Type B pancreatic cell (in vitro differentiated cells): ENCODE results near the gene ACYP1. TPM values are rescaled to one million over a fixed set of nuclear protein-coding genes. Genes with fewer than 3 reads are reported as not detected.

Experiments used
- DNase-seq: peaks from one replicate; pipeline ENCODE4 v3.0.0; 2021; ENCODE audit warnings: mixed read lengths; ENCODE audit not compliant: unreplicated experiment; ENCODE audit errors: extremely low spot score
- H3K27ac Mint-ChIP-seq: 2 replicates; pipeline ENCODE4 v1.8.0; 2021; ENCODE audit warnings: mild to moderate bottlenecking, mixed read lengths
- H3K27me3 Mint-ChIP-seq: 2 replicates; pipeline ENCODE4 v1.8.0; 2021; ENCODE audit warnings: mixed read lengths
- H3K36me3 Mint-ChIP-seq: 2 replicates; pipeline ENCODE4 v1.8.0; 2021; ENCODE audit warnings: mixed read lengths
- H3K4me1 Mint-ChIP-seq: one replicate; pipeline ENCODE4 v1.8.0; 2021; ENCODE audit warnings: mixed read lengths; ENCODE audit not compliant: unreplicated experiment
- H3K4me3 Mint-ChIP-seq: 2 replicates; pipeline ENCODE4 v1.8.0; 2021; ENCODE audit warnings: mild to moderate bottlenecking, mixed read lengths
- H3K9me3 Mint-ChIP-seq: 2 replicates; pipeline ENCODE4 v1.8.0; 2021; ENCODE audit warnings: mixed read lengths
- total RNA-seq: library from RNA; stranded (reverse); gene quantifications from 2 replicates; pipeline ENCODE4 v1.2.1, GENCODE V29; 2021; ENCODE audit warnings: low replicate concordance
- TF ChIP-seq, protein P1 (sequence below): fragments of 200-600 bp; sonication (generic); conservative IDR thresholded peaks from 2 replicates; pipeline ENCODE4 v1.5.0; 2021; ENCODE audit warnings: antibody characterized with exemption, mild to moderate bottlenecking

Gene ACYP1
- total RNA-seq, 1 donor from 2014 or later, result 20.7 TPM

DNA sequence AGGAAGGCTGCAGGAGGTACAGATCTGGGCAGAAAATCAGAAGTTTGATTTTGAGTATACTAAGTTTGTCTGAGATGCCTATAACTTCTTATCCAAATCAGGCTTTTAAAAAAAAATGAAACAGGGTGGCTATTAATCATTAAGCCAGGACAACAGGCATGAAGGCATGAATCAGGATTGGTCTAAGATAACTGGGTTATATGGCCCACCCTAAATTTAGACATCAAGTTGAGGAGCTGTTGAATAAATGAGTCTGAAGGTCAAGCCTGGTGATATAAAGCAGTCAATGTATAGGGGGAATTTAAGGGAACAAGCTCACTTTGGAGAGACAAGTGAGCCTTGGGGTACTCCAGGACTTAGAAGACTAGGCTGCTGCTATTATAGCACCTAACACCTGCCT is 34.4 kb upstream of the ACYP1 start:
- no peaks in the 10 kb centered on the region for H3K9me3 Mint-ChIP-seq
- TF ChIP-seq, protein P1, sequence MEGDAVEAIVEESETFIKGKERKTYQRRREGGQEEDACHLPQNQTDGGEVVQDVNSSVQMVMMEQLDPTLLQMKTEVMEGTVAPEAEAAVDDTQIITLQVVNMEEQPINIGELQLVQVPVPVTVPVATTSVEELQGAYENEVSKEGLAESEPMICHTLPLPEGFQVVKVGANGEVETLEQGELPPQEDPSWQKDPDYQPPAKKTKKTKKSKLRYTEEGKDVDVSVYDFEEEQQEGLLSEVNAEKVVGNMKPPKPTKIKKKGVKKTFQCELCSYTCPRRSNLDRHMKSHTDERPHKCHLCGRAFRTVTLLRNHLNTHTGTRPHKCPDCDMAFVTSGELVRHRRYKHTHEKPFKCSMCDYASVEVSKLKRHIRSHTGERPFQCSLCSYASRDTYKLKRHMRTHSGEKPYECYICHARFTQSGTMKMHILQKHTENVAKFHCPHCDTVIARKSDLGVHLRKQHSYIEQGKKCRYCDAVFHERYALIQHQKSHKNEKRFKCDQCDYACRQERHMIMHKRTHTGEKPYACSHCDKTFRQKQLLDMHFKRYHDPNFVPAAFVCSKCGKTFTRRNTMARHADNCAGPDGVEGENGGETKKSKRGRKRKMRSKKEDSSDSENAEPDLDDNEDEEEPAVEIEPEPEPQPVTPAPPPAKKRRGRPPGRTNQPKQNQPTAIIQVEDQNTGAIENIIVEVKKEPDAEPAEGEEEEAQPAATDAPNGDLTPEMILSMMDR, result no peak
- no peak overlapping the region for H3K4me3 Mint-ChIP-seq
- no peak for DNase-seq
- H3K4me1 Mint-ChIP-seq, result no peaks in the 10 kb centered on the region
- no peaks in the 10 kb centered on the region for H3K27me3 Mint-ChIP-seq
- no peak overlapping the region for H3K27ac Mint-ChIP-seq
- peaks cover 43% of the 10 kb centered on the region for H3K36me3 Mint-ChIP-seq

DNA sequence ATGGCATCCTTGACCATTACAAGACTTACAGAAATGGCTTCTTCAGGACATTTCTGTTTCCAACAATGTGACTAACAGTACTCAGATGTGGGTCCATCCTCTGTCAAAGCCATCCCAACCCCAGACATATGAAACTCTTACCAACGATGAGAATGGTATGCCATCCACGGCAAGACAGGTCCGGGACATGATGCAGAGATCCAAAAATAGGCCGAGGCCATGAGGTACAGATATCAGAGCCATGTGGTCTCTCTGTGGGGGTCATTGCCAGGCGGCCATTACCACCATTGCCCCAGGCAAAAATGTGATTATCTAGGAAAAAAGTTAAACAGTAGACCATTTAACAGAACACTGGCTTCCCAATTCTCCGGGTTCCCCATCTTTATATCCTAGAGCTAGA is 33.1 kb upstream of the ACYP1 start:
- Mint-ChIP-seq H3K27me3 (no peaks in the 10 kb centered on the region), H3K4me3 (no peak overlapping the region), H3K4me1 (no peaks in the 10 kb centered on the region), H3K27ac (no peak overlapping the region), H3K36me3 (peaks cover 43% of the 10 kb centered on the region), H3K9me3 (no peaks in the 10 kb centered on the region)
- DNase-seq, result no peak
- TF ChIP-seq, protein P1, result no peak

DNA sequence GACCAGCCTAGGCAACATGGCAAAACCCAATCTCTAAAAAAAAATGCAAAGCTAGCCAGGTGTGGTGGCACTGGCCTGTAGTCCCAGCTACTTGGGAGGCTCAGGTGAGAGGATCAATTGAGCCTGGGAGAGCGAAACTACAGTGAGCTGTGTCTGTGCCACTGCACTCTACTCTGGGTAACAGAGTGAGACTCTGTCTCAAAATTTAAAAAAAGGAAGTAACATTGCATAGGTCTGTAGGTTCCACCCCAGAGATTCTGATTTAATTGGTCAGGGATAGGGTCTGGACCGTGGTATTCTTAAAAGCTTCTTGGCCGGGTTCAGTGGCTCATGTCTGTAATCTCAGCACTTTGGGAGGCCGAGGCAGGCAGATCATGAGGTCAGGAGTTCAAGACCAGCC is 31.9 kb upstream of the ACYP1 start:
- Mint-ChIP-seq H3K27ac (no peak overlapping the region), H3K27me3 (no peaks in the 10 kb centered on the region), H3K9me3 (no peaks in the 10 kb centered on the region), H3K4me1 (no peaks in the 10 kb centered on the region), H3K36me3 (peaks cover 38% of the 10 kb centered on the region), H3K4me3 (no peak overlapping the region)
- TF ChIP-seq, protein P1, result no peak
- DNase-seq, result no peak

DNA sequence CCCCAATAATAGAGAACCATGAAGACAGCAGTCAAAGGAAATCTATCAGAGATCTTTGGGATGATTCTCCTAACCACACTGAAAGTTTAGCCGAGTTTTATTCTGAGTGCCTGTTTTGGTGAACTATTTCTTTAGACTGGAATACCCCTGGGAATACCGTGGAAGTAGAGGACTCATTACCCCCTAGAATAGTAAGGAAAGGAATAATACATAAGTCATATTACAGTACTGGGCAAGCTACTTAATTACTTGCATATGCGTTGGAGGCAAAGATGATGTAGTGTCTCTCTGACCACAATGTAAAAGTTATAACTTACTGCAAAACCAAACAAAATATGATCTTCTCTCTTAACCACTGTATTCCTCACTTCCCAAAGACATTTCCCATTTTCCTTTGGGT is 31.1 kb upstream of the ACYP1 start:
- Mint-ChIP-seq H3K36me3 (peaks cover 34% of the 10 kb centered on the region), H3K4me3 (no peak overlapping the region), H3K27me3 (no peaks in the 10 kb centered on the region), H3K4me1 (no peaks in the 10 kb centered on the region), H3K27ac (no peak overlapping the region), H3K9me3 (no peaks in the 10 kb centered on the region)
- DNase-seq, result no peak
- TF ChIP-seq, protein P1, result no peak

DNA sequence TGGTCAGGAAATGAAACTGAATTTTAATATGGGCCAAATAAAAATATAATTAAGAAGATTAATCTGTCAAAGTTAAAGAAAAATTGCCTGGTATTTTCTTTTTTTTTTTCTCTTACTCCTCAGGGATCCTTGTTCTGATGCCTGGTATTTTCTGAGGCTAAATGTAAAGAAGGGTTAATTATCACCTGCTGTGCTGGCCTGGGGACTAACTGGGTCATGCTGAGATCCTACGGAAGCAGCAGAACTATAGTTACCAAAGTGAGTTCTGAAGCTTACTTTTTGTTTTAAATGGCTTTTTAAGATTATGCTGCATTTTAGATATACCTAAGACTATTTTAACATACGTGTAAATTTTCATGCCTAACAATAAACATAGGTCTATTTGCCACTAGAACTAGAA is 28.9 kb upstream of the ACYP1 start:
- peaks cover 23% of the 10 kb centered on the region for H3K36me3 Mint-ChIP-seq
- TF ChIP-seq, protein P1, result no peak
- no peak for DNase-seq
- H3K4me1 Mint-ChIP-seq, result no peaks in the 10 kb centered on the region
- no peaks in the 10 kb centered on the region for H3K27me3 Mint-ChIP-seq
- no peak overlapping the region for H3K27ac Mint-ChIP-seq
- no peak overlapping the region for H3K4me3 Mint-ChIP-seq
- no peaks in the 10 kb centered on the region for H3K9me3 Mint-ChIP-seq

GRCh38 chr14:75091251-75091650 is 27.4 kb upstream of the ACYP1 start:
- Mint-ChIP-seq H3K27ac (no peak overlapping the region), H3K4me3 (no peak overlapping the region), H3K27me3 (no peaks in the 10 kb centered on the region), H3K4me1 (no peaks in the 10 kb centered on the region), H3K36me3 (peaks cover 18% of the 10 kb centered on the region), H3K9me3 (no peaks in the 10 kb centered on the region)
- DNase-seq, result no peak
- TF ChIP-seq, protein P1, result no peak
